ENCODE data around the gene DBT.

DBT gene

GRCh38 chr1:100279954-100280682, 30.5 kb upstream of the DBT start:
- ATAC-seq: no peak
- TF ChIP-seq ESRRG (CRISPR knock-in tag; IDR thresholded peaks at IDR 0.05) (no peak), ARNTL (CRISPR knock-in tag; IDR thresholded peaks at IDR 0.05; ENCODE audit: borderline replicate concordance, low read depth) (no peak), ISL1 (CRISPR knock-in tag; IDR thresholded peaks at IDR 0.05) (no peak), ZNF565 (CRISPR knock-in tag; conservative IDR thresholded peaks at IDR 0.05; ENCODE audit: low read depth) (no peak), ZNF8 (CRISPR knock-in tag; IDR thresholded peaks at IDR 0.05) (no peak), ZFP30 (CRISPR knock-in tag; IDR thresholded peaks at IDR 0.05) (no peak), ZC3H10 (CRISPR knock-in tag; IDR thresholded peaks at IDR 0.05) (no peak), CSRNP3 (CRISPR knock-in tag; IDR thresholded peaks at IDR 0.05) (no peak)

- no peak for TF ChIP-seq CSDC2 (CRISPR knock-in tag; IDR thresholded peaks at IDR 0.05)
- TF ChIP-seq BACH2 (CRISPR knock-in tag; IDR thresholded peaks at IDR 0.05; ENCODE audit: borderline replicate concordance): no peak
- ATAC-seq: no peak
Measured at GRCh38 chr1:100279358-100279923, 29.8 kb upstream of the DBT start.

GRCh38 chr1:100277866-100278265, 28.2 kb upstream of the DBT start:
- no peak for ATAC-seq
- no peak for TF ChIP-seq ZFP3 (CRISPR knock-in tag; IDR thresholded peaks at IDR 0.05)
- TF ChIP-seq ARNTL (CRISPR knock-in tag; IDR thresholded peaks at IDR 0.05; ENCODE audit: borderline replicate concordance, low read depth): no peak
- no peak for TF ChIP-seq PPARA (CRISPR knock-in tag; IDR thresholded peaks at IDR 0.05; ENCODE audit: borderline replicate concordance)
- no peak for TF ChIP-seq BACH2 (CRISPR knock-in tag; IDR thresholded peaks at IDR 0.05; ENCODE audit: borderline replicate concordance)
- TF ChIP-seq ZNF8 (CRISPR knock-in tag; IDR thresholded peaks at IDR 0.05): no peak
- TF ChIP-seq ZC3H10 (CRISPR knock-in tag; IDR thresholded peaks at IDR 0.05): no peak
- no peak for TF ChIP-seq ZFP30 (CRISPR knock-in tag; IDR thresholded peaks at IDR 0.05)
- TF ChIP-seq TOX (CRISPR knock-in tag; IDR thresholded peaks at IDR 0.05; ENCODE audit: borderline replicate concordance): no peak
- TF ChIP-seq GLIS3 (CRISPR knock-in tag; IDR thresholded peaks at IDR 0.05): no peak
- no peak for TF ChIP-seq ESRRG (CRISPR knock-in tag; IDR thresholded peaks at IDR 0.05)
- no peak for TF ChIP-seq ZNF565 (CRISPR knock-in tag; conservative IDR thresholded peaks at IDR 0.05; ENCODE audit: low read depth)
- TF ChIP-seq TCF4 (CRISPR knock-in tag; IDR thresholded peaks at IDR 0.05; ENCODE audit: borderline replicate concordance): no peak
- TF ChIP-seq POU6F1 (CRISPR knock-in tag; IDR thresholded peaks at IDR 0.05; ENCODE audit: borderline replicate concordance, low read depth): no peak
- TF ChIP-seq CSDC2 (CRISPR knock-in tag; IDR thresholded peaks at IDR 0.05): no peak
- no peak for TF ChIP-seq PATZ1 (CRISPR knock-in tag; IDR thresholded peaks at IDR 0.05; ENCODE audit: borderline replicate concordance)
- TF ChIP-seq CREB5 (CRISPR knock-in tag; IDR thresholded peaks at IDR 0.05; ENCODE audit: low read depth): no peak
- TF ChIP-seq TSHZ2 (CRISPR knock-in tag; IDR thresholded peaks at IDR 0.05): no peak
- no peak for TF ChIP-seq CSRNP3 (CRISPR knock-in tag; IDR thresholded peaks at IDR 0.05)
- no peak for TF ChIP-seq SNAI2 (CRISPR knock-in tag; IDR thresholded peaks at IDR 0.05)

Data from SK-N-SH treated with all-trans-retinoic acid at 6 μM for 48 hours (cell line).